ENCODE measurements around the gene SLC17A9.
"Not testable (repeated sequence)": the region's sequence is repeated elsewhere in the genome, so short reads cannot be mapped to it uniquely, and the experiment has no call there.

Gene SLC17A9

DNA sequence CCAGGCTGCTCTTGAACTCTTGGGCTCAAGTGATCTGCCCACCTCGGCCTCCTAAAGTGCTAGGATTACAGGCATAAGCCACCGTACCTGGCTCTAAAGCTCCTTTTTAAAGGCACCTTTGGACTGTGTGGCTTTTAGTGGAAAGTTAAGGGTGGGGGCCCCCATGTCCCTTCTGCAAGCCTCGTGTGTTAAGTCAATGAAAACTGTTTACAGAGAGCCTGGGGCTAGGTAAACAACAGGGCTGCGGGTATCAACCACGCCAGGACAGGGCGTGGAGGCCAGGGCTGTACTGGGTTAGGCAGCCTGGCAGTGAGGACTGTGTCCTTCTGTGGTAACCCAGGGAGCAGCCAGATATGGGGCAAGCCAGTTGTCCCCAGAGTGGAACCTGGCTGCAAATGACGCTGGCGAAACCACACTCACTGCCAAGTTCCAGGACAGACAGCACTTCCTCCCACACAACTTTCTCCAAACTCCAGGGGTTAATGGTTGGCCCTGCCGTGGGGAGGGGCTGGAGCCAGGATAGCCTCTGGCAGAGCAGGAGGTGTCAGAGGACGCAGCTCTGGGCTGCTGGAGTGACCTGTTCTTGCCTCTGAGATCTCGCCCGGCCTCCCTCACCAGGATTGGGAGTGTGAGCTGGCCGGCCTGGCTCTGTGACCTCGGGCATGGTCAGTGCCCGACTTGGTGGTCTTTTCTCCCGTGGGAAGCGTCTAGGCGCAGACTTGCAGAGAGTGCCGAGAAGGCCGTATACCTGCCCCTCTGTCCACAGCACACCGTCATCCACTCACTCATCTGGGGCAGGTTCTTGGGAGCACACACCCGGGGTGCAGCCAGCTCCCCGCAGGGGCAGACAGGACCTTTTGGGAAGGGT is 3.2 kb downstream of the SLC17A9 start:
- in situ Hi-C loops (cut with HindIII; ENCODE audit: low sequenced_read_pairs), result no loop called here

DNA sequence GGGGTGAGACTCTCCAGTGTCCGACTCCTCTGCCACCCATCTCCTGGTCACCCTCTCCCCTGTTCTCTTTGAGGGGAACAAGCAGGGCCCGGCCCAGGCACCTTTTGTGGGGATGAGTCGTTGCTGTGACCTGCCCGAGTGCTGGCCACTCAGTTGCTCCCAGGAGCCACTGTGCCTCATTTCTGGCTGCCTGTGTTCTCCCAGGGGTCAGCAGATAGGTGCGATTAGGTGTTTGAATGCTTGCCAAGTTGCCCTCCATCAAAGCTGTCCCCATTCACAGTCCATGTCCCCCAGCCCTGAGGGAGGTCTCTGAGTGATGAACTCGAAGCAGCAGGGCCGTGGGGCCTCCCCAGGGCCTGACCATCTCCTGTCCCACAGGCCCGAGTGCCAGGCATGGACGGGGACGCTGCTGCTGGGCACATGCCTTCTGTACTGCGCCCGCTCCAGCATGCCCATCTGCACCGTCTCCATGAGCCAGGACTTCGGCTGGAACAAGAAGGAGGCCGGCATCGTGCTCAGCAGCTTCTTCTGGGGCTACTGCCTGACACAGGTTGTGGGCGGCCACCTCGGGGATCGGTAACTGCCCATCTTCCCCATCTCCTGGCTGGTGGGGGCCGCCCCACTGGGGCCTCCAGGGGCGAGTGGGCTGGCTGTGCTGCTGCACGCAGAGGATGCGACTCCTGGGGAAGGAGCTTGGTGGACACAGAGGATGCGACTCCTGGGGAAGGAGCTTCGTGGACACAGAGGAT is 4.1 kb downstream of the SLC17A9 start:
- in situ Hi-C loops (cut with HindIII; ENCODE audit: low sequenced_read_pairs), result no loop called here

DNA sequence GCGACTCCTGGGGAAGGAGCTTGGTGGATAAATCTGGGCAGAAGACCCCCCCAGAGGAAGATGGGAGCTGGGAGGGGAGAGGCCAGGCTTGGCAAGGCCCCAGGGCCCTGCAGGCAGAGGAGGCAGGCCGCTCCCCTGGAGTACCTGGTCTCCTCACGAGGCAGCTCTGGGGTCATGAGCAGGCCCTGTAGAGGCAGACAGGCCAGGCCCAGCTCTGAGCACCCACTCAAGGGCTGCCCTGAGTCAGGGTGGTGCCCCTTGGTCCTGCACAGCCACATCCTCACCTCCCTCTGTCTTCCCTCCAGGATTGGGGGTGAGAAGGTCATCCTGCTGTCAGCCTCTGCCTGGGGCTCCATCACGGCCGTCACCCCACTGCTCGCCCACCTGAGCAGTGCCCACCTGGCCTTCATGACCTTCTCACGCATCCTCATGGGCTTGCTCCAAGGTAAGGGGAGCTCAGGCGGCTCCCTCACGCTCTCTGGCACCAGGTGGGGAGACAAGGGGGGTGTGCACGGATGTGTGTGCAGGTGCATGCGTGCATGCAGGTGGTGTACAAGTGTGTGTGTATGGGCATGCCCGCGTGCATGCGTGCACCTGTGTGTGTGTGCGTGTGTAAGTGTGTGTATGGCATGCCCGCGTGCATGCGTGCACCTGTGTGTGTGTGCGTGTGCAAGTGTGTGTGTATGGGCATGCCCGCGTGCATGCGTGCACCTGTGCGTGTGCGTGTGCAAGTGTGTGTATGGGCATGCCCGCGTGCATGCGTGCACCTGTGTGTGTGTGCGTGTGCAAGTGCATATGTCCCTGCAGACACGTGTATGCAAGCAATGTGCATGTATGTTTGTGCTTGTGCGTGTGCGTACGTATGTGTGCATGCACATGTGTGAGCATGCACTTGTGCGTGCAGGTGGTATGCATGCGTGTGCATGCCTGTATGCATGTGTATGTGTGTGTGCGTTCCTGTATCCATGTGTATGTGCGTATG is 4.9 kb downstream of the SLC17A9 start:
- in situ Hi-C loops (cut with HindIII; ENCODE audit: low sequenced_read_pairs), result no loop called here

DNA sequence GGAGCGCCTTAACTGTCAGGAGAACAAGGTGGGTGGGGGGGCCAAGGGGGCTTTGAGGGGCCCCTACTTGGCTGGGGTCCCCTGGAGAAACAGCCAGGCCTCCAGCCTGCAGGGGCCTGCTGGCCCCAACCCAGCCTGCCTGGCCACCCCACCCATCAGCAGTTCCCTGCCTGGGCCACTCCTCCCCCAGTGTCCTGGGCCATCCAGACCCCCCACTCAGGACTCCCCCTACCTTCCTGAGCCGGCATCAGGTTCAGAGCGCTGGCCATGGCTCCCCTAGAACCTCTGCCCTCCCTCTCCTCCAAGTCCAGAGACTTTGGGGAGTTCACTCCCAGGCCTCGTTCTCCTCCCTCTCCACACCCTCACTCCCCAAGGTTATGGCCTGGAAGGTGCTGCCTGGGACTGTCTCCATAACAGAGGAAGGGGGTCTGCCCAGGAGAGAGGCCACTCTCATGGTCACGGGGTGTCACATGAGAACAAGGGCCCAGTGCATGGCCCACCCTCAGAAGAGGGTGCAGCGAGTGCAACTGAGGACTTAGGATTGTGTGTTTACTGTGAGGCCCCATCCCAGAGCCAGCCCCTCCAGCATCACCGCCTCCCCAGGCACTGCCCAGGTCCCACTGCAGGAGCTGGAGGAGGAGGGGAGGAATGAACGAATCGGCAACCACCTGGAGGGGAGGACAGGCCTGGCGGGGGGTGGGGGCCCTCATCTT is 6.0 kb downstream of the SLC17A9 start:
- in situ Hi-C loops (cut with HindIII; ENCODE audit: low sequenced_read_pairs), result no loop called here

DNA sequence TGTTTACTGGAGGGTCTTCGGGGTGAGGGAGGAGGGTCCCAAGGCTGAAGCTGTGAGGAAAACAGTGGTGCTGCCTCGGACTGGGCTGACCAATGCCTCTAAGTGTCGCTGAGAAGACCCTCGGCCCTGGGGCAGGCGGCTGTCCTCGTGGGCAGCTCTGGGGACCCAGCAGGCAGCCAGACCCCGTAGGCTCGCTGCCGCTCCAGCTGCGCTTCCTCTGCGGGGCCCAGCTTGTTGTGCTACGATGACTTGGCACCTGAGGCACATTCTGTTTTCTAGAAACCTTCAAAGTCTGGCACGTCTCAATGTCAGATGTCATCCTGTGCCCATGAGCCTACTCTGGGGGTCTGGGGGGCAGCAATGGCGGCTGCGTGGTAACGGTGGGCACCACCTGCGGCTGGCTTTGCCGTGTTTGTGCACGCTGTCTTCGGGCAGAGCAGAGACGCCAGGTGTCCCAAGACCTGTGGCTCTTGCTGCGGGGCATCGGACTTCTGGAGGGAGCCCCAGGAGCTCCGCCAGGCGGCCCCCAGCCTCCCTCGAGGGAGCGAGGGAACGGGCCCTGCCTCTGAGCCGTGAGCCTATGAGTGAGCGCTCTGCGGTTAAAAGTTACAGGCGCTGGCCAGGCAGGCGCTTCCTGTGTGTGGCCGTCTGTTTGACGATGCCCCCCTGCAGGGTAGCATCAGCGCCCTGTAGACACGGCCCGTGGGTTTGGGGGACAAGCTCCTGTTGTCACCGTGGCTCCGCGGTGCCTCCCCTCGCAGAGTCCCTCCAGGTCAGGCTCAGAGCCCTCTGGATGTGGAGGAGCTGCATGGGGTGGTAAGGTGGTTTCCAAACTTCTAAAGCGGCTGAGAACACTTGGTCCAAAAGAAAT is 6.8 kb downstream of the SLC17A9 start:
- in situ Hi-C loops (cut with HindIII; ENCODE audit: low sequenced_read_pairs), result no loop called here

DNA sequence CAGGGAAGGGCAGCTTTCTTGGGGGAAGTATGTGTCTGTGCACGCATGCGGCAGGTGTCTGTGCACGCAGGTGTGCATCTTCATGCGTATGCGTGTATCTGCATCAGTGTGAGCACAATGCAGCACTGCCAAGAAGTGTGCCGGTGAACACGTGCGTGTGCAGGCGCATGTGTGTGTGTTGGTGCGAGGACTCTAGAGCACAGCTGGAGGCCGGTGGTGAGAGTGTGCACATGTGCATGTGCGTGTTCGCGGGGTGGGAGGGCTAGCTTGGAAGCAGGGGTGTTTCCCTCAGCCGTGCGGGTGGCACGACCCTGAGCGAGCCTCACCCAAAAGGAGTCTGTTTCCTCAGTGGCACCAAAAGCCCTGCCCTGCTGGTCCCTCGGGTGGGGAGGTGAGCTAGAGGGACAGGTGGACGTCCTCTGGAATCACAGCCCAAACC is 7.5 kb downstream of the SLC17A9 start:
- in situ Hi-C loops (cut with HindIII; ENCODE audit: low sequenced_read_pairs), result no loop called here

DNA sequence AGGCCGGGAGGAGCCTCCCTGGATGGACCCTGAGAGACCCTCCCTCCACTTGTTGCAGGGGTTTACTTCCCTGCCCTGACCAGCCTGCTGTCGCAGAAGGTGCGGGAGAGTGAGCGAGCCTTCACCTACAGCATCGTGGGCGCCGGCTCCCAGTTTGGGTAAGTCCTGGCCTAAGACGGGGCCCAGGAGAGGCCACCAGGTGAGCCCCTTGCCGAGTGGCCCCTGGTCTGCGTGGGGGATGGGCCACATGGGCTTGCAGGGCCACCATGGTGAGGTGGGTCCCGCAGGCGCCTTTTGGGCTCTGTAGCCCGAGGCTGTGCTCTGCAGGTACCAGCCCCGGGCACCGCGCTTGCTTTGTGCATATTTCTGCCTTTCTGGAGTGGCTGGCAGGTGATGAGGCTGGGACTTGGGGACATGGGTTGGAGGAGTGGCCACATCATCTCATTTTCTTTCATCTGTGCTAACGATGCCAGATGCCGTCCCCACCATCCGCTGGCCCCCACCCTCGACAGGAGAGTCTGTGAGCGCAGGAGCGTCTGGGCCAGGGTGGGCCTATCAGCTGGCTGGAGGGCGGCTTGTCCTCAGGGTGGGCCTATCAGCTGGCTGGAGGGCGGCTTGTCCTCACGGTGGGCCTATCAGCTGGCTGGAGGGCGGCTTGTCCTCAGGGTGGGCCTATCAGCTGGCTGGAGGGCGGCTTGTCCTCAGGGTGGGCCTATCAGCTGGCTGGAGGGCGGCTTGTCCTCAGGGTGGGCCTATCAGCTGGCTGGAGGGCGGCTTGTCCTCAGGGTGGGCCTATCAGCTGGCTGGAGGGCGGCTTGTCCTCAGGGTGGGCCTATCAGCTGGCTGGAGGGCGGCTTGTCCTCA is 8.2 kb downstream of the SLC17A9 start:
- in situ Hi-C loops (cut with HindIII; ENCODE audit: low sequenced_read_pairs), result not testable (repeated sequence)

DNA sequence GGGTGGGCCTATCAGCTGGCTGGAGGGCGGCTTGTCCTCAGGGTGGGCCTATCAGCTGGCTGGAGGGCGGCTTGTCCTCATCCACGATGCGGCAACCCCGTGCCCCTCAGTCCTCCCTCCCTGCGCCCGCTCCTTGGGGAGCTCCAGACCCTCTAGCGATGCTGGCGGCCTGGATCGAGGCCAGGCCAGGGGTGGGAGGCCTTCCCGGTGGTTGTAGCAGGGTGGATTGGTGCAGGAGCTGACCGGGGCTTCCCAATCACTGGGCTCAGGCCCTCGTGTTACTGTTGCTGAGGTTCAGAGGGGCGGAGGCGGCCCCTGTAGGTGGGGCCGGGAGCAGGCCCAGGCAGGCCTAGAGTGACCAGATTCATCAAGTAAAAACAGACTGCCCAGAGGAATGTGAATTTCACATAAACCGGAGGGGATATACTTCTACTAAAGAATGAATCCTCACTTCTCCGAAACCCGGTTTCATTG is 8.8 kb downstream of the SLC17A9 start:
- in situ Hi-C loops (cut with HindIII; ENCODE audit: low sequenced_read_pairs), result no loop called here

DNA sequence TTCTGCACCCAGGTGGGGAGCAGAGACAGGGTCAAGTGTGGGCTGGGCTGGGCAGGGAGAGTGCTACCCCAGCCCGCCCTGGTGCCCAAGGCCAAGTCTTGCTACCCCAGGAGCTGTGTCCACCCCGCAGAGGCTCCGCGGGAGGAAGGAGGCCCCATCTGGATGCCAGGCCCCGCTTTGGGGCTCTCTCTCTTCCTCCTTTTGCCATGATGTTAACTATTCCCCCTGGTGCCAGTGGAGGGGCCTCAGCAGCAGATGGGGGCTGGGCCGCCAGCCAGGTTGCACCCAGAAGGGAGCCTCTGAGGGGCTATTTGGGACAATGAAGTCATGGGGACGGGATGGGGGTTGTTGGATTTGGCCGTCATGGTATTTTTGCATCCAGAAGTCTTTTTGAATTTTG is 9.3 kb downstream of the SLC17A9 start:
- in situ Hi-C loops (cut with HindIII; ENCODE audit: low sequenced_read_pairs), result no loop called here

DNA sequence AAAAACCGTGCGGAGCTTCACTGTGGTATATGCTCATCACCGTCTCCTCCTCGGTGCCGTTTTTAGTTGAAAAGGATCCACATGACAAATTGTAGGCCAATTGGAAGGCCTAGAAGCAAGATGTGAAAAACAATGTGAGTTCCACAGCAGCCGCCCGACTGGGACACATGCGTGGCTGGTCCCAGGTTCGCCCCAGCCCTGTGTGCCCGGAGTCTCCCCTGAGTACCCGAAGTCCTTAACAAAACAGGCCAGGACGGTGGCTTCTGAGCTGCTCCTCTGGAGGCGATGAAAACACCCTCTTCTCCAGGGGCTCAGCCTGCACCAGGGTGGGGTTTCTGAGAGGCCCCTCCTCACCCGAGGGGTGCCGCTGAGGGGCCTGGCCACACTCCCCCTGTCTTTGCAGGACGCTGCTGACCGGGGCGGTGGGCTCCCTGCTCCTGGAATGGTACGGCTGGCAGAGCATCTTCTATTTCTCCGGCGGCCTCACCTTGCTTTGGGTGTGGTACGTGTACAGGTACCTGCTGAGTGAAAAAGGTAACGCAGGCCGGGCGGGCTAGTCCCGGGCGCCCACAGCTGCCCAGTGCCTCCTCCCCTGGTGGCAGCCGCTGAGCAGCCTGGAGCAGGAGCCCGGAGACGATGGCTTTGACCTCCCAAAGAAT is 9.8 kb downstream of the SLC17A9 start:
- in situ Hi-C loops (cut with HindIII; ENCODE audit: low sequenced_read_pairs), result no loop called here

DNA sequence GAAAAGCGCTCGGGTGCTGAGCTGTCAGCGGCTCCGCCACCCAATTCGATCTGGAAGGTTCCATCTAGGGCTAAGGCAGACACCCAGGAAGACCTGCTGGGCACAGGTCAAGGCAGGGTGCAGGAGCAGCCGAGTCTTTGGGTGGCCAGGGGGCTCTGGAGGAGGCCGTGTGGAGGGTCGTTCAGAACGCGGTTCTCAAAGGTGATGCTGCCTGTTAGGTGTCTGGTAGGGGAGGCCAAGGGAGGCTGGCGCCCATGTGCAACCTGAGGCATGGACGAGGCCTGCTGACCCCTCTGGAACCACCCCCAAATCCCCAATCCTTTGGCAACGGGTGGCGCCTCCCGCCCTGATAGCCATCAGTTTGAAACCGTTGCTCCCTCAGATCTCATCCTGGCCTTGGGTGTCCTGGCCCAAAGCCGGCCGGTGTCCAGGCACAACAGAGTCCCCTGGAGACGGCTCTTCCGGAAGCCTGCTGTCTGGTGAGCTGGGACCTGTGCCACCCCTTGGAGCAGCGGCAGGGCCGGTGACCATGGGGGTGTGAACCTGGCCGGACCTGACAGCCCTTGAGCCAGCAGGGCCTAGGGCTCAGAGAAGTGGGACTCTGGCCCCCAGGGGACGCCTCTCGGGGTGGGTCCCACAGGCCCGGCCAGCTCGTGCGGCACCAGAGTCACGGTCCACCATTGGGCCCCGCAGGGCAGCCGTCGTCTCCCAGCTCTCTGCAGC is 10.5 kb downstream of the SLC17A9 start:
- in situ Hi-C loops (cut with HindIII; ENCODE audit: low sequenced_read_pairs), result no loop called here

DNA sequence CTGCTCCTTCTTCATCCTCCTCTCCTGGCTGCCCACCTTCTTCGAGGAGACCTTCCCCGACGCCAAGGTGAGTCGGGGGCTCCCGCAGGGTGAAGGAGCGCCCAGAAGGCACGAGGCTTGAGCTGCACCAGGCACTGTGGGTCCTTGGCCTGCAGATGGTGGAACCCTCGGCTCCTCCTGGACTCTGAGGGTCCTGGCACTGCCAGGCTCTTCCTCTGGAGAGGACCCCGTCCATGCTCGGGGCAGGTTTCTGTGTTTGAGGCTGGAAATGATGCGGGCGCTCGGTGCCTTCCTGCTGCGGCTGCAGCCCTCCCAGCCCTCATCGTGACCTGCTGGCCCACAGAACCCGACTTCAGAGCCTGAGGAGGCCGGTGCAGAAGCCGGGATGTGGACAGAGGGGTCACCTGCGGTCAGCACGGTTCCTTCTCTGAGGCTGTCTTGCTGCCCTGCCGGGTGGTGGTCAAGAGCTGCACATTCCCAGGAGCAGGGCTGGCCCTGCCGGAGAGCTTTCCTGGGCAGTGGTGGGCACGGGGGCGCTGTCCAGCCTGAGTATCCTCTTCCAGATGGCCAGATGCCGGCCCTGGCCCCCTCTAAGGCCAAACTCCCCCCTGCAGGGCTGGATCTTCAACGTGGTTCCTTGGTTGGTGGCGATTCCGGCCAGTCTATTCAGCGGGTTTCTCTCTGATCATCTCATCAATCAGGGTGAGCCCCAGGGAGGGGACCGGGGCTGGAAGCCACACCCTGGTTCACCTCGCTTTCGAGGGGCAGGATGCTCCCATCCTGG is 11.3 kb downstream of the SLC17A9 start:
- in situ Hi-C loops (cut with HindIII; ENCODE audit: low sequenced_read_pairs), result no loop called here

DNA sequence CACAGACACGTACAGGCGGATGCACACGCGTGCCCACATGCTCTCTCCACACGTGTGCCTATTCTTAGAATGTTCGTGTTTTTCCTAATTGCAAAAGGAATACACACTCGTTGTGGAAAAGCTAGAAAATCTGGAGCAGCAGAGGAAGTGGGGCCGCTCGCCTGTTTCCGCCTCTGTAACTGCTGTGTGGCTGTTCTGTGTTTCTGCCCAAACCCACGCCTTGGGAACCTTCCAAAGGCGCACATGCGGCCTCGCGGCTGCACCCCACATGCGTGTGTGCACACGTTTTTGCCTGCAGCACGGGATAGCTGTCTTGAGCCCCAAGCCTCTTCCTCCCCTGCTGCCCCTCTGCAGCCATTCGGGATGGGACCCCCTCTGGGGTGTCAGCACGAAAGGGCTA is 12.2 kb downstream of the SLC17A9 start:
- in situ Hi-C loops (cut with HindIII; ENCODE audit: low sequenced_read_pairs), result no loop called here

DNA sequence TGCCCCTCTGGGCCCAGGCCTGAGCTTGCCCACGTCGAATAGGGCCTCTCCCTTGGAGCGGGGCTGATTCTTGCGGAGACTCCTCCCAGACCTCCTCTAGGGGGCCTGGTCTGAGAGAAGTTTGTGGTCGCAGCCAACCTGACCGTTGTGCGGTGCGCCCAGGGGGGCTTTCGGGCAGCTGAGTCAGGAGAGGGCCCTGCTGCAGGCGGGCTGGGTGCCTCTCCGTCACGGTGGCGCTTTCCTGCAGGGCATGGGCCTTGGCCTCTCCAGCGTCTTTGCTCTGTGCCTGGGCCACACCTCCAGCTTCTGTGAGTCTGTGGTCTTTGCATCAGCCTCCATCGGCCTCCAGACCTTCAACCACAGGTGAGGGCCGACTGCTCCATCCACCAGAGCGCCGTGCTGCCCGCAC is 12.9 kb downstream of the SLC17A9 start:
- in situ Hi-C loops (cut with HindIII; ENCODE audit: low sequenced_read_pairs), result no loop called here

DNA sequence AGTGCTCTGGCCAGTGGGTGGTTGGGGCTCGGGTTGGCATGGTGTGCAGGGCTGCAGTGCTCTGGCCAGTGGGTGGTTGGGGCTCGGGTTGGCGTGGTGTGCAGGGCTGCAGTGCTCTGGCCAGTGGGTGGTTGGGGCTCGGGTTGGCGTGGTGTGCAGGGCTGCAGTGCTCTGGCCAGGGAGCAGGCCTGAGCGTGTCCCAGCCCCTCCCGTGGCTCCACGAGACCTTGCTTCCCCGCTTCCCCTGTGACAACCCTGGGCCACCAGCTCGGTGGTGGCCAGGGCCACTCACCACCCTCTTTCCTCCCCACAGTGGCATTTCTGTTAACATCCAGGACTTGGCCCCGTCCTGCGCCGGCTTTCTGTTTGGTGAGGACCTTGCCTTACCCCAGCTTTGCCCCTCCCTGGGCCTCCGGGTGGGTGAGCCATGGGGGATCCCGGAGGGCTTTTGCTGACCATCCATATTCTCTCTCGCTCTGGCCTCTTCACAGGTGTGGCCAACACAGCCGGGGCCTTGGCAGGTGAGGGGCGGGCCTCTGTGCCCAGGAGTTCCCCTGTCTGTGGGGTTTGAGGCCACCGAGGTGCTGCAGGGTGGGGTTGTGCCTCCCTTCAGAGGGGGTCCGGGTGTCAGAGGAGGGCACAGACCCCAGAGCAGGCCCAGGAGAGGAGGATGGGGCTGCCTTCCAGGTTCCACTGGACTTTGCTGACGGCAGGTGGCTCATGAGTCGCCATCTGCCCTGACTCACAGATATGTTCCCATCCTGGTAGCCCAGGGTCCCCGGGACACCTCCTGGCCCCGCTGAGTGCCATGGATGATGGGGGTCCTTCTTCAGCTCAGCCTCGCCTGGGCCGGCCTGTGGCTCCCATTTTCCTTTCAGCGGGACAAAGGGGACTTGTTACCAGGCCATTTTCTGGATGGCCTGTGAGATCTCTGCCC is 14.0 kb downstream of the SLC17A9 start:
- in situ Hi-C loops (cut with HindIII; ENCODE audit: low sequenced_read_pairs), result no loop called here

All from DLD1 (cell line).